ENCODE results near the gene LRRC4B. TPM values are rescaled to one million over a fixed set of nuclear protein-coding genes. Genes with fewer than 3 reads are reported as not detected.

LRRC4B gene
- total and polyA plus RNA-seq, 12 donors, result 0.42 to 3.0 (median 0.78) TPM

DNA sequence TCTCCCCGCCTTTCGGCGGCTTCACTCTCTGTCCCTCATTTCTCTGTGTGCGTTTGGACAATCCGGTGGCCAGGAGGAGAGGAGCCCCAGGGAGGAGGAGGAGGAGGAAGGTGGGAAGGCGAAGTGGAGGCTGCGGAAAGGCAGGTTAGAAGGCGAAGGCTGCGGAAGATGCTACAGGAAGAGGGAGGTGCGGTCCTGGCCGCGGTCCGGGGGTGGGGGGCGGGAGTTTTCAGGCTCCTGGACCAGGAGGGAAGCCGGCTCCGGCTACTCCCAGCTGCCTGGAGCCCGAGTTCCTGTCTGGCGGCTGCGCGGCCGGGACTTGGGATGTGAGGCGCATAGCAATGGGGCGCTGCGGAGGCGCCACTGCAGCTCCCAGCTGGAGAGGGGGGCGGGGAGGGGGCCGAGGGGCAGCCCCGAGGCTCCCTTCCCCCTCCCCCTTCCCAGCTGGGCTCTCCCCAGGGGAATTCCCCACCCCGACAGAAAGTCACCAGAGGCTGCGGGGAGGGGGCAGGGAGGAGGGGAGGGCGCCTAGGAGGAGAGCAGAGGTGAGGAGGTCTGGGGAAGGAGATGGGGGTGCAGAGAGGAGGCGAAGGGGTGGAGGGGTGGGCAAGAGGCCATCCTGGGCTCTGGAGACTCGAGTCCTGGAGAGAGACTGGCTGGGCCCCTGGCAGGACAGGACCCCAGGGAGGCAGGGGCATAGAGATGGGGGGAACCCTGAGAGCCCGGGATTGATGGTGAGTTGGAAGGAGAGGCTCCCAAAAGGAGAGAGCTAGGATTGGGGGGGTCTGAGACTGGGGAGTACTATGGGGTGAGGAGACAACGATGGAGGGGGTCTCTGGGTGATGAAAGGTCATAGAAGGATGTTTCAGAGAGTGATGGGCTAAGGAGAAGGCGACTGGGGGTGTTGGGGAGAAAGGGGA, 2.0 kb downstream of the LRRC4B start:
- Histone ChIP-seq H3K4me3 (no peak overlapping the region), H3K27me3 (peaks cover 0 to 77% (median 70%) of the 10 kb centered on the region in 7 donors), H3K36me3 (no peaks in the 10 kb centered on the region), H3K4me1 (peaks cover 0 to 10% (median 0%) of the 10 kb centered on the region in 9 donors), H3K27ac (no peak overlapping the region), H3K9me3 (no peaks in the 10 kb centered on the region)
- no peak for DNase-seq
- WGBS, 2 donors, result 6 to 7% methylated on average over 34 to 36 of the region's 36 CpGs
- intact Hi-C loops (cut with DNase I), result no loop called here
- TF ChIP-seq, protein P1, sequence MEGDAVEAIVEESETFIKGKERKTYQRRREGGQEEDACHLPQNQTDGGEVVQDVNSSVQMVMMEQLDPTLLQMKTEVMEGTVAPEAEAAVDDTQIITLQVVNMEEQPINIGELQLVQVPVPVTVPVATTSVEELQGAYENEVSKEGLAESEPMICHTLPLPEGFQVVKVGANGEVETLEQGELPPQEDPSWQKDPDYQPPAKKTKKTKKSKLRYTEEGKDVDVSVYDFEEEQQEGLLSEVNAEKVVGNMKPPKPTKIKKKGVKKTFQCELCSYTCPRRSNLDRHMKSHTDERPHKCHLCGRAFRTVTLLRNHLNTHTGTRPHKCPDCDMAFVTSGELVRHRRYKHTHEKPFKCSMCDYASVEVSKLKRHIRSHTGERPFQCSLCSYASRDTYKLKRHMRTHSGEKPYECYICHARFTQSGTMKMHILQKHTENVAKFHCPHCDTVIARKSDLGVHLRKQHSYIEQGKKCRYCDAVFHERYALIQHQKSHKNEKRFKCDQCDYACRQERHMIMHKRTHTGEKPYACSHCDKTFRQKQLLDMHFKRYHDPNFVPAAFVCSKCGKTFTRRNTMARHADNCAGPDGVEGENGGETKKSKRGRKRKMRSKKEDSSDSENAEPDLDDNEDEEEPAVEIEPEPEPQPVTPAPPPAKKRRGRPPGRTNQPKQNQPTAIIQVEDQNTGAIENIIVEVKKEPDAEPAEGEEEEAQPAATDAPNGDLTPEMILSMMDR (IDR thresholded peaks at IDR 0.05), result no peak
- no peak for ATAC-seq

DNA sequence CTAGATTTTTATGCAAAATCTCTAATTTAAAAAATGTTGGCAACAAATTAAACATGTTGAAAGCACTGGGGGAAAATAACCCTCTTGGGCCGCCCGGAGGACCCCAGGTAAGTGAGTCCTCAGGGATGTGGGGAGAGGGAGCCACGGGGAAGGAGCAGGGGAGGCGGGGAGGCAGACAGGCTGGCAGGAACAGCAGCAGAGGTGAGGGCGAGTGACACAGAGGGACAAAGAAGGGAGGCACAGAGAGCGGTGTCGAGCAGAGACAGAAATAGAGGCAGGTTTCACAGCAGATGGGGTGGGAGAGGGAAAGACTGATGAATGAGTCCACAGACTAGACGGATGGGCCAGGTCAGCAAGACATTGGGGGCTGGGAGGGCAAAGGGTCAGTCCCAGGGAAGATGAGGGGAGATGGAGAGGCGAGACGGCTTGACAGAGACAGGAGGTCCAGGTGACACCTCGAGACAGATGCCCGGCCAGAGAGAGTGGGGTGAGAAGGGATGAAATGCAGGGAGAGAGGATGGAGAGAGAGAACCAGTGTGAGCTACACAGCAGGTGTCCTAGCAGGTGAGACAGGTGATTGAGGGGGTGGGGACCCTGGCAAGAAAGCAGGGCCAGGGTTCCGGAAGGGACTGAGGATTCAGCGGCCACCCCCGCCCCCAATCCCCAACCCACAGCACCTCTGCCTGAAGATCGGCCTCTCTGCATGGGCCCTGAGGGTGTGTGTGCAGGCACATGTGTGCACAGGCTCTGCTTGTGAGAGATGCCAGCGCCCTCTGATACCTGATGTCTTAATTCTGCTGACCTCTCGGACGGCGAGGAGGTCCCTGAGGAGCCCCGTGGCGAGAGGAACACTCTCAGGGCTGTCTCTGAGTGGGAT, 3.8 kb downstream of the LRRC4B start:
- WGBS, 2 donors, result 61 to 62% methylated on average over 21 to 22 of the region's 22 CpGs
- Histone ChIP-seq H3K9me3 (no peaks in the 10 kb centered on the region), H3K4me3 (no peak overlapping the region), H3K27me3 (peaks cover 0 to 67% (median 59%) of the 10 kb centered on the region in 7 donors), H3K4me1 (peaks cover 0 to 12% (median 3%) of the 10 kb centered on the region in 9 donors), H3K27ac (no peak overlapping the region), H3K36me3 (no peaks in the 10 kb centered on the region)
- no peak for DNase-seq
- TF ChIP-seq, protein P1 (IDR thresholded peaks at IDR 0.05), result no peak
- ATAC-seq, result no peak
- intact Hi-C loops (cut with DNase I), result no loop called here

DNA sequence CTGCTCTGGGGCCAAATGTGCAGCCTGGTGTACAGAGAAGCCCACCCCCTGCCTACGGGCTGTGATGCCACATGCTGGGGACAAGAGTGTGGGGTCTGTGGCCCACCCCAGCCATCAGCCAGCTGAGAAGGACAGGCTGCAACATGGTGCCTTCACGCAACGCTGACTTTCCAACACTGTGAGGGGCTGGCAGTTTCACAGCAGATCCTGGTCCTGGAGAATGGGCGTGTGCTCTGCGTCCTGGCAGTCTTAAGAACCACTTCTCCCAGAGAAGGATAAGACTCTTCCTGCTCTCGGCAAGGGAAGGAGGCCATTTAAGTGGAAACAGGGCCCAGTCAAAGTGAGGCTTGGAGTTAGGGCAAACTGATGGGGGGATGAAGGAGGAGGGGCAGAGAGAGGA, 4.6 kb downstream of the LRRC4B start:
- TF ChIP-seq, protein P1 (IDR thresholded peaks at IDR 0.05), result no peak
- ATAC-seq (no peak), DNase-seq (no peak)
- Histone ChIP-seq H3K4me3 (no peak overlapping the region), H3K9me3 (no peaks in the 10 kb centered on the region), H3K36me3 (no peaks in the 10 kb centered on the region), H3K27me3 (peaks cover 0 to 62% (median 52%) of the 10 kb centered on the region in 7 donors), H3K4me1 (peaks cover 0 to 12% (median 3%) of the 10 kb centered on the region in 9 donors), H3K27ac (no peak overlapping the region)
- intact Hi-C loops (cut with DNase I), result no loop called here
- 70 to 71% methylated on average over 6 of the region's 6 CpGs for WGBS, 2 donors

DNA sequence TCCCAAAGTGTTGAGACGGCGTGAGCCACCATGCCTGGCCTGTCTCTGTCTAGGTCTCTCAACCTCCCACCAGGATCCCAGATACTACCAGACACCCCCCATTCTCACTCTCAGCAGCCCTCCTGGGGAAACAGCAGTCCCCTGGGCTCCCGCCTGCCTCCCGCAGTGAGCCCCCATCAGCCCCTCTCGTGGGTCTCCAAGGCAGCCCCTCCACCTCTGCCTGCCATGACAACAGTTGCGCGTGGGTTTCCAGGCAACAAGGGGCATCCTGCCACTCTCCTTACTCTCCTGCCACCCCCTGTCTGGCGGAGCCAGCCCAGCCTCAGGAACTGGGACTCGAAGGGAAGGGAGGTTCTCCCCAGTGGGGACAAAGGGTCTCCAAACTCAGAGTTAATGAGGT, 5.2 kb downstream of the LRRC4B start:
- WGBS, 2 donors, result 86 to 87% methylated on average over 9 of the region's 9 CpGs
- DNase-seq (no peak), ATAC-seq (no peak)
- no peaks in the 10 kb centered on the region for H3K36me3 ChIP-seq
- H3K27me3 ChIP-seq, result peaks cover 0 to 64% (median 51%) of the 10 kb centered on the region in 7 donors
- intact Hi-C loops (cut with DNase I), result no loop called here
- TF ChIP-seq, protein P1 (IDR thresholded peaks at IDR 0.05), result no peak
- no peaks in the 10 kb centered on the region for H3K9me3 ChIP-seq
- H3K4me1 ChIP-seq, result peaks cover 0 to 12% (median 3%) of the 10 kb centered on the region in 9 donors
- H3K4me3 ChIP-seq, result no peak overlapping the region
- H3K27ac ChIP-seq, result no peak overlapping the region
